RCC 7860 (cell line): Measurements from ENCODE around the gene TRPV3.

ENCODE experiments used
- DNase-seq: peaks from one replicate; pipeline ENCODE4 v3.0.0-alpha.2; 2015; ENCODE audit warnings: low spot score
- FAIRE-seq: peaks from 2 replicates; lab custom pipeline; 2012; peaks lifted over from hg19 to GRCh38; lab: Jason Lieb, UNC

The TRPV3 gene

DNA sequence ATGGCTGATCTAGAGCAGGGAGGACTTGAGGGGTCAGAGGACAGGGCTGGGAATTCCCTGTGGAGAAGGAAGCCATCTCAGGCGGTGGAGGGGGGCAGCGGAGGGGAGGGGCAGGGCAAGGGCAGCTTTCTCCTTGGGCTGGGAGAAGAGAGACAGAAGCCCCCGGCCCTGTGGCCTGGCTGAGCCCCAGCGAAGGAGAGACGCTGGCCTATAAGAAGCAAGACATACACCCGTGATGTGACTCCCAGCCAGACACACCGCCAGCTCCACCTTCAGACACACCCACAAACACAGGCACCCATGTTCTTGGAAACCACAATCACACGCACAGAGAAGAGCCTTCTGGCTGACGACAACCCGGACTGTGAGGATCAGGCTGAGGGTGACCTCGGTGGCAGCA lies 10.0 kb downstream of the TRPV3 start:
- DNase-seq: no peak
- no peak for FAIRE-seq

DNA sequence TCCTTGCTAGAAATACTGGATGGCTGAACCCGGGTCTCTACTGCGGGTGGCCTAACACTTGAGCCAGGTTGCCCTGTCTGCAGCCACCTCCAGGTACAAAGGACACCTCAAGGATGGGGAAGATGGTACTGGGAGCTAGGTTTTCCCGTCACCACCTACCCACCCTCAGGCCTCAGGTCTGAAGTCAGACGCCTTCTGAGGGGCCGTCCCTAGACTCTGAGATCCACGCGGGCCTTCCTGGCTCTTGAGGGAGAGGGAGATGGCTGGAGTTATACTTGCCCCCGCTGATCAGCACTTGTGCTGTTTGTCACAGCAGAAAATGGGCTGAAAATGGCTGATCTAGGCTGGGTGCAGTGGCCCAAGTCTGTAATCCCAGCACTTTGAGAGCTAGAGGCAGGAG lies 10.6 kb downstream of the TRPV3 start:
- FAIRE-seq: no peak
- no peak for DNase-seq

DNA sequence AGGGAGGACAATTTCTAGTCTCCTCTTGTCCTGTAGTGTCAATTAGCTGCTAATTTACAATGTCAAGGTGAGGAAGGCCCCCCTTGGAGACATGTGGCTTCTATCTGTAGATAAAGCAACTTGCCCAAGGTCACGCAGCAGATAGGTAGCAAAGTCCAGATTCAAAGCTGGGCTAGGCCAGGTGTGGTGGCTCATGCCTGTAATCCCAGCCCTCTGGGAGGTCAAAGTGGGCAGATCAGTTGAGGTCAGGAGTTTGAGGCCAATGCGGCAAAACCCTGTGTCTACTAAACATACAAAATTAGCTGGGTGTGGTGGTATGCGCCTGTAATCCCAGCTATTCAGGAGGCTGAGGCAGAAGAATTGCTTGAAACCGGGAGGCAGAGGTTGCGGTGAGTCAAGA lies 11.1 kb downstream of the TRPV3 start:
- DNase-seq (no peak), FAIRE-seq (no peak)

DNA sequence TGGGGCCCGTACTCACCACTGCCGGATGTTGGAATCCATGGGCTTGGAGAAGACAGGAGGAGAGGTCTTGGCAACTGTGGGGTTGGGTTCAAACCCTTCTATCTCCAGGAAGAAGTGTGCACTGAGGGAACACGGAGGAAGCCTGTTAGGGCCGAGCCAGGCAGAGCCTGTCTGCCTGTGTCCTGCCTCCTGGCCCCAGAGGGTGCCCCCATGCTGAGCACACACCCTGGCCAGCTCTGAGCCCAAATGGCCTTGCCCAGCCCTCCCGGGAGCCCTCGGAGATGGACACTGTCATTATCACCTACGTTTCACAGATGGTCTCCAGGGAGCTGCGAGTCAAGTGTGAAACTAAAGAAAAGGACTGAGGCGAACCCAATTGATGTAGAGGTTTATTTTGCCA lies 12.5 kb downstream of the TRPV3 start:
- FAIRE-seq: no peak
- DNase-seq: no peak

DNA sequence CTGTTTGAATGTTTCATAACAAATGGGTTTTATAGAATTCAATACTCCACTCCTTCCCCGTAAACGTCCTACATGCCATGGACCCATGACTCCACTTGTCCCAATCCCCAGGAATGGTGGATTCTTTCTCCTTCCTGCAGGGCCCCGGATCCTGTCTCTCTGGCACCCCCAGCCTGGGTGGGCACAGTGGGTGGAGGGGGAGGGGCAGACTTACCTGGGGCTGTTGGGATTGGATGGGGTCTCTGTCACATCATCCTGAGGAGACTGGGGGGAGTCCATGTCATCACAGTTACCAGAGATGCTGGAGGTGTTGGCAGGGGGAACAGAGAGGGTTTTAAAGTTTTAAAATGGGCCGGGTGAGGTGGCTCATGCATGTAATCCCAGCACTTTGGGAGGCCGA lies 13.2 kb downstream of the TRPV3 start:
- FAIRE-seq (no peak), DNase-seq (no peak)

DNA sequence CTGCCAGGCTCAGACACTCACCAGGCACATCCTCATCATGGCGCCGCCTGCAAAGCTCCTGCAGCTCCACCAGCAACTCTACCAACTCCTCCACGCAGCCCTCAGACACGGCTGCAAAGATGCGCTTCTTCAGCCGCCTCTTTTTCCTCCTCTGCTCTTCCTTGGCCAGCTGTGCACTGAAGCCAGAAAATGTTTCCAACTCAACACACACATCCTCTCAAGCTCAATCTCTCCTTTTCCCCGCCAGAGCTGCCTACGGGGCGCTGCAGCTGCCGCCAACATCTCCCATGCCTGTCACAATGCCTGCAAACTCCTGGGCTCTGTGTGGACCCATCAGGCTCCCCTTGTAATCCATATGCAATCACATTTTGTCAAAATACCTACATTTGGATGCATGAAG lies 14.2 kb downstream of the TRPV3 start:
- FAIRE-seq (no peak), DNase-seq (no peak)

DNA sequence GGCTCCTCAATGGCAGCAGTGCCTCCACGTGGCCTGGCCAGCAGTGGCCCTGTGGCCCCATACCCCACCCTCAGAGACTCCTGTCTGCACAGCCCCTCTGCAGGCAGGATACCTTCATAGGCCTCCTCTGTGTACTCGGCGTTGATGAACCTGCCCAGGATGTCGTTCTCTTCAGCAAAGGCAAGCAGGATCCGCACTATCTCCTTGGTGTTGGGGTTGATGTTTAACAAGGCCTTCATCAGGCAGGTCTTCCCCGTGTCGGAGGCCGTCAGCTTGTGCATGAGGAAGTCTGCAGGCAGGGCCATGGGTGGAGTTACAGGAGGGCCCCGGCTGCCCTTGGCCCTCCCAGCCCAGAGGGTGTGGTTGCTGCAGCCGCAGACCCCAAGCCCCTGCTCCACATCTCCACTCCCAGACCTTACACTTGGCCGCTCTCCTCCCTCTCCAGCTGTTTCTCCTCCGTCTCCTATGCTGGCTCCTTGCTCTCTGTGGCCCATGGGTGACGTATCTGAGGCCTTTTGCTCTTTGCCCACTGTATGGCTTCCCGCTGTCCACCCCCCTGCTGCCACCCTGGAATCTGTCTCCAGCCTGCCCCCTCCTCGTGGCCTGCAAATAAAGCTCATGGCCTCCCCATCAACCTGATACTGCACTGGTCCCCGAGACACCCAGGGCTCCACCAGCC lies 15.1 kb downstream of the TRPV3 start:
- DNase-seq: no peak
- FAIRE-seq: no peak

DNA sequence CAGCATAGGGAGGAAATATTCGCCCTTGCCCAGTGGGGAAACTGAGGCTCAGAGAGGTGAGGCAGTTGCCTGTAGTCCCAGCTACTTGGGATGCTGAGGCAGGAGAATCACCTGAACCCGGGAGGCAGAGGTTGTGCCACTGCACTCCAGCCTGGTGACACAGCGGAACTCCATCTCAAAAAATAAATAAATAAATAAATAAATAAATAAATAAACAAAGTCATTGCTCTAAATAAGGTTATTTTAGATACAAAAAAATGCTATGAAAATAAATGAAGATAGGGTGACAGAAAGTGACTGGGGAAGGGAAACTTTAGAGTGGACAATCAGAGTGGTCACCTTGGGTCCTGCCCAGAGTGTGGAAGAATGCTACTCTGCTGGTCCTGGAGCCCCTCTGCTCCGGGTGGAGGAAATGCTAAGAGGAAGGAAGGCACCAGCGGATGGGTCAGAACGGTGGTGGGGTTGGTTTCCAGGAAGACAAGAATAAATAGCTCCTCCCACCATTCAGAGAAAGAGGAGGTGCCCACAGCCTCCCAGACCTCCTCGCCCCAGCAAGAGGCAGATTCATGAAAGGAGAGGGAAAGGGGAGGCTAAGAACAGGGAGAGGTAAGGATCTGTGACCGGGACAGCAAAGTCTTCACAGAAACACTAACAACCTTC lies 17.6 kb downstream of the TRPV3 start:
- DNase-seq (no peak), FAIRE-seq (no peak)

DNA sequence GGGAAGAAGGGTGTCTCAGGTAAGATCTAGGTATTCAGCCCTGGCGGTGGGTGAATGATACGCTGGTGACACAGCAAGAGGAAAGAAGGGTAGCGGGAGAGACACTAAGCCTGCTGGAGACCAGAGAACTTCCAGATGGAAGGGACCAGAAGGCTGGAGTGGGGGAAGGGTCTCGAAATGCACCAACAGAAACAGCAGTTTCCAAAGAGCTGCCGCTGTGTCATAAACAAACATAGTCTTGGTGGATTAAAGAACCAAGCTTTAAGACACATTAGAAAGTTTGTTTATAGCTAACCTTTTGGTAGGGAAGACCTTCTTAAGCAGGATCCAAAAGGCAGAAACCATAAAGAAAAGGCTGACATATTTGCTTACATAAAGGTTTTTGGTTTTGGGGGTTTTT lies 20.9 kb downstream of the TRPV3 start:
- DNase-seq (no peak), FAIRE-seq (no peak)

DNA sequence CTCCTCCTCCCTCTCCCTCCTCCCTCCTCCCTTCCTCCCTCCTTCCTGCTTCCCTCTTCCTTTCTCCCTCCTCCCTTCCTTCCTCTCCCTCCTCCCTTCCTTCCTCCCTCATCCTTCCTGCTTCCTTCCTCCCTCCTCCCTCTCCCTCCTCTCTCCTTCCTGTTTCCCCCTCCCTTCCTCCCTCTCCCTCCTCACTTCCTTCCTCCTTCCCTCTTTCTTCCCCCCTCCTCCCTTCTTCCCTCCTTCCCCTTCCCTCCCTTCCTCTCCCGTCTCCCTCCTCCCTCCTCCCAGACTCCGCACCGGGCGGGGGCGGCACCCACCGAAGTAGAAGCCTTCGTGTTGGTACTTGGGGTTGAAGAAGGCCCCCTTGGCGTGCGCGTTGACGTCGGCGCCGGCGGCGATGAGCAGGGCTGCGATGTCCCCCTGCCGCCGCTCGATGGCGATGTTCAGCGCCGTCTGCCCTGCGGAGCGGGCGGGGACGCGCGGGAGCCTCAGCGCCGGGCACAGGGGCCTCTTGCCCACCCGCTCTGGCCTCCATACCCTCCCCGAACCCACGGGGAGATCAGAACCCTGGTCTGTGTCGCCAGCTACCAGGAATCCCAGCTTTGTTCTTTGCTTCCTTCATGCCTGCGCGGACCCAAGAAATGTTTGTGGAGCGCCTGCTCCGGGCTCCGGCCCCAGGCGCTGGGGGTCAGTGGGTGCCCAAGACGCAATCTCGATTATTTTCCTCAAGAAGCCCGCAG lies 22.2 kb downstream of the TRPV3 start:
- no peak for DNase-seq
- no peak for FAIRE-seq

DNA sequence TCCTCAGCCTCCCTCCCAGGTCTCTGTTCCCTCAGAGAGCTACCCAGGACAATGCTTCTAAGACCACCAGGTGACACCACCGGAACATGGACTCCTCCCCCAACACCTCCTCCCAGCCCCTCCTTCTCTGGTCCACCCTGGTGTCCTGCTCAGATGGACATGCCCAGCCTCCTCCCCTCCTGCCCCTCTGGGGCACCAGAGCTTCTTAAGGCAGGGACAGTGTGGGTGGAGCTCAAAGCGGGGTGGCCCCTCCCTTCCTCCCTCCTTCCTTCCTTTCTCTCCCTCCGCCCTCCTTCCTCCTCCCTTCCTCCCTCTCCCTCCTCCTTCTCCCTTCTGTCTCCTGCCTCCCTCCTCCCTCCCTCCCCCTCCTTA lies 22.7 kb downstream of the TRPV3 start:
- FAIRE-seq (no peak), DNase-seq (no peak)

DNA sequence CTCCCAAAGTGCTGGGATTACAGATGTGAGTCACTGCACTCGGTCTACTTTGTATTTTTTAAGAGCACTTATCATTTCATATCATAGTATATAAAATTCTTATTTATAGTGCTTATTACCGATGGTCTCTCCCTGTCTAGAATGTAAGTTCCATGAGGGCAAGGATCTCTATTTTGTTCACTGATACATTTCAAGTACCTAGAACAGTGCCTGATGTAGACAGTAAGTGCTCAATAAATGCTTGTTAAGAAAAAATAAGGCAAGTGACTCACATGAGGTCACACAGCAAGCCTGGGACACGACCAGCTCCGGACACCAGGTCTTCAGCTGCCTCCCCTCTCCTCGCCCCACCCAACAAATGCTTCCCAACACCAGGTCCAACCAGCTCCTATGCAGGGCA lies 23.9 kb downstream of the TRPV3 start:
- FAIRE-seq (no peak), DNase-seq (no peak)

DNA sequence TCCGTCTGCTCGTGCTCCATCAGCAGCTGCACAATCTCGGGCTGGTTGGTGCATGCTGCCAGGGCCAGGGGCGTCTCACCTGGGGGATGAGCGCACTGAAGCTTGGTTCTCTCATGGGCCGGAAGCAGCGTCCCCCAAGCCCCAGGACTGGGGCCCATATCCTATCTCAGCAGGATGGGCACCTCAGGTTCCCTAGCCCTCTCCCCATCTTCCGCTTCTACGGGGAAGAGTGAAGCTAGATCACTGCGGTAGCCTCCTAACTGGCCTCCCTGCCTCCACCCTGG lies 24.8 kb downstream of the TRPV3 start:
- no peak for FAIRE-seq
- DNase-seq: no peak

DNA sequence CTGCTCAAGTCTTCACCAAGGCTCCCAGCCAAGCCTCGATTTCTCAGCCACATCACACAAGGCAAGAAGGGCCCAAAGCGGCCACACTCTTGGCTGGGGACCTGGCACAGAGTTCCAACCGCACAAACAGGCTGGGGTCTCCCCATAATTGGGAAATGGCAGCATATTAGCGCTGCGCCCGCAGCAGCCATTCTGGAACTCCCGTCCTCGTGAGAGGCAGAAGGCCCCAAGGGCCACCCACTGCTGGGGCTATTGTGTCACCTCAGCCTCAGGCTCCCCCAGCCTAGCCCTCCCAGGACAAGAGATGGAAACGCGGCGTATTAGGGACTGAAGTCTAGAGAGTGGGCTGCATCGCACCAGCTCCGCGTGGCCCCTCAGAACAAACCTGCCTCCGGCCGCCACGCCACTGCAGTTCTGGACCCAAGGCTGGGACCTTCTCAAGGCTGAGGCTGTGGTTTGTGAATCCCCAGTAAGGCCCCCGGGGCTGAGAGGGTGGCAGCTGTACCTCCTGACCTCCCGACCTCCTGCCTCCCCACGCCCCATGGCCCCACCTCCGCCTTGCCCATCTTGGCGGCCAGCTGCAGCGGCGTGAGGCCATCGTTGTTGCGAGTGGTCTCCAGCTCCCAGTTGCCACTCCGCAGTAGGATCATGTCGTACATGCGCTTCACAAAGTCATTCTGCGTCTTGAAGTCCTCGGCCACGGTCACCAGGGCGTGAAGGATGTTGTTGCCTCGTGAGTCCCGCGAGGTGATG lies 25.3 kb downstream of the TRPV3 start:
- DNase-seq (no peak), FAIRE-seq (no peak)

DNA sequence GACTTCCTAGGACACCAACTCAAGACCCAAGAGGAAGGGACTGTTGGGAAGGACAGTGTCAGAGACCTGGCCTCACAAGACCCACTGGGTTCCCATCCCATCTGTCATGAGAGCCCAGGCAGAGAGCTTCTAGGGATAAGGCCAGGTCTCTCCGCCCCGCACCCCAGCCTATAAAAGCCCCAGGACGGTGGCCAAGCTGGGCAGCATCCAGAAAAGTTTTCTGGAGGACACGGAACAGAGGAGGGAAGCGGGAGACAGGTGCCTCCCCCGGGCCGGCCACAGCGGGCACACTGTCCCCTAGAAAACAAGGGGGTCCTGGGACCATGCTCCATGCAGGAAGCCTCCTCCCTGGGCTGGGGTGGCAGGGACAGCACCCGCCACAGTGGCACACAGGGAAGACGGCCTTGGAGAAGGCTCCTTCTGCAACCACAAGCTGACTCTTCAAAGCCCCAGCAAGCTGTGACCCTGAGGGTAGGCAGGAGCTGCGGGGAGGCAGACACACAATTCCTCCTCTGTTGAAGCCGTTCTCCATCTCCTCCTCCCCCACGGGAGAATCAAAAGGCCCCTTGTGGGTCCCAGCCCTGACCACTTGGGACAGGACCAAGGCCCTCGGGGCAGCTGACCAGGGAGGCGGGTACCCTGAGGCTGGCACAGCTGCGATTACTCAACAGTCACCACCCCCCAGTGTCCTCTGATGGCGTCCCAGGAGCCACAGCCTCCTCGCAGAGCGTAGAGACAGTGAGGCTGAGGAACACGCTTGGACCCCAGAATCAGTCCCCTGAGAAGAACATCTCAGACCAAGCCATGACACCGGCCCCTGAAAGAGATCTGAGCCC lies 26.1 kb downstream of the TRPV3 start:
- FAIRE-seq: no peak
- no peak for DNase-seq

DNA sequence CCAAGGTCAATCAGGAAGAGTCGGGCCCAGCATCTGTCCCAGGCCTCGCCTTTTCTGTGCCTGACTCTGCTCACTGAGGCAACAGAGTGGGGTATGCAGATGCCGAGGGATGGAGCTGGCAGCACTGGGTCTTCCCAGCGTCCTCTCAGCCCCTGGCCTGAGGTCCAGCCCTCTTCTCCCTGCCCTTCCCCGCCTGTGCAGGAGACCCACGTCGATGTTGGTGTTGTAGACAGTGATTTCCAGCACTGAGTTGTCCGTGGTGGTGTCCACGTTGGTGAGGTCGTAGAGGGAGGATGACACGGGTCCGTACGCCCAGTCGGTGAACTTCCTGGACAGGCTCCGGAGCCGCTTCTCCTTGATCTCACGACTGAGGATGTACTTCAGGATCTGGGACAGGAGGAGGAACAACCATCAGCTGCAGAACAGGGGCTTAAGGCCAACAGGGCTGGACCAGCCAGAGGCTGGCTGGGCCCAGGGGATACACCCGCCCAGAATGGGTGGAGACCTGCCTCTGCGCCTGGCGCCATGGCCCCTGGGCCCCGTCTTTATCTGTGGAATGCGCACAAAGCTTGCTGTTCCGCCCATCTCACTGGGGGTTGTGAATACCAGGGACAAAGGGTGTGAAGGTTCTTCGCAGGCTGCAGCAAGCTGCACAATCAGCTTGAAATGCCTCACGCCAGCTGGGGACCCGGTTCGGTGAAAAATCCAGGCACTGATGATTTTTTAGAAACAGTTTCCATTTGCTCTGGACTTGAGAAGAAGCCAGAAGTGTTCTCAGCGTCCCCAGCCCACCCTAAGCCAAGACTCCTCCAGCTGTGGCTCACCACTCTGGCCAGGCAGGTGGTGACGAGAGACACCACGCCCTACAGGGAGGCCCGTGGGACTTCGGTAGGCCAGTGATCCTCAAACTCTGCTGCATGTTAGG lies 27.5 kb downstream of the TRPV3 start:
- no peak for FAIRE-seq
- DNase-seq: no peak

DNA sequence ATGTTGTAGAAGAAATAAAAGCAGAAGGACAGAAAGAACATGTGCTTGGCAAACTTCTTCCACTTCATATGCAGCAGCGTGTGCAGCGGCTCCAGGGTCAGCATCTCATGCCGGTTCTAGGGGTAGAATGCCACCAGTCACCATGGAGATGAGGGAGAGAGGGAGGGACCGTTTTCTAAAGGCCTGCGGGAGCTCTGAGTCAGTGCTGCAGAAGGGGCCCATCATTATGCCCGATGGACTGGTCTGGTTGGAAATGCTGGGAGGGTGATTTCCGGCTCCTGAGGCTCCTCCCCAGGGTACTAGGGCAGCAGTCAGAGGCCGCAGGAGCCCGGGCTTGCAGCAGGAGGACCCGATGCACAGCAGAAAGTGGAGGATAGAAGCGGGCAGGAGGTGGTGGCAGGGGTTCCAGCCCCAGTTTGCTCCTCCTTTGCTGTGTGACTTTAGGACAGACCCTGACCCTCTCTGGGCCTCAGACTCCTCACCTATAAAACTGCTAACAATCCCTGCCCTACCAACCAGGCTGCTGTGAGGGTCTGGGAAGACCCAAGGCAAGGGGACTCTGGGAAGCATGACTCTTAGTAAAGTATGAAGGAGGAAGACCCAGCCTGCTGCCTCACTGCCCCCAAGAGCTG lies 28.6 kb downstream of the TRPV3 start:
- FAIRE-seq (no peak), DNase-seq (no peak)

DNA sequence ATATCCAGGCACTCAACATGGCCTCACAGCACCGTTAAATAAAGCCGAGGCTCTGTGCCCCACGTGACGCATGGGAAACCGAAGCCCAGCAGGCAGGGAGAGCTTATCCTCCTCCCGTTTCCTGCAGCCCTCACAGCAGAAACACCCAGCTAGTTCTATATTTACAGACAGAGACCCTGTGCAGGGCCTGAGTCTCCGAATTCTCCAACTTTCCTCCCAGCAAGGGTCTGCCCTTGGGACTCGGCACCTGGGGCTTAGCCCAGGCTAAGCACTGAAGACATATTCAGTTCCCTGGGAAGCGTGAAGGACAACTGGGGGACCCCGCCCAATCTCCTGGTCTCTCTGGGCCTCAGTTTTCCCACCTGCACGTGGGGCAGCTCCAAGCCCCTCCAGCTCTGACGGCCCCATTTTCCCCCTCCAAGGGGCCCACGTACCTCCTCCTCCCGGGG lies 29.2 kb downstream of the TRPV3 start:
- FAIRE-seq (no peak), DNase-seq (no peak)

DNA sequence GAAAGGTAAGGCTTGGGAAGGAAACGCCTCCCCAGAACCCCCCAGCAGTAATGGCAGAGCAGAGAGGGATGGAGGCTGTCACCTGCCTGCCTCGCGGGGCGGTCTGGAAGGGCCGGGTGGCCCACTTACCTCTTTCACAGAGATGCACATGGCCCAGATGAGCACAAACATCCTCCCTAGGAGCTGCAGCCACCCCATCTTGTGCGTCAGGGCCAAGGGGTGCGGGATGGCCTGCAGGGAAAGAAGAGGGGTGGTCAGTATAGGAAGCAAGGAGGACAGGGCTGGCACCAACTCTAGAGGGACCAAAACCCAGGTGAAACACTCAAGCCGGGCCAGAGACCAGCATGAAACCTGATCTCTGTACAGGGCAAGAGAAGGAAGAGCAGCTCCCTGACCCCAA lies 29.7 kb downstream of the TRPV3 start:
- no peak for FAIRE-seq
- DNase-seq: no peak
